ENCODE data around the gene PCNX1.
"Not testable (repeated sequence)": the region's sequence is repeated elsewhere in the genome, so short reads cannot be mapped to it uniquely, and the experiment has no call there.

The PCNX1 gene

DNA sequence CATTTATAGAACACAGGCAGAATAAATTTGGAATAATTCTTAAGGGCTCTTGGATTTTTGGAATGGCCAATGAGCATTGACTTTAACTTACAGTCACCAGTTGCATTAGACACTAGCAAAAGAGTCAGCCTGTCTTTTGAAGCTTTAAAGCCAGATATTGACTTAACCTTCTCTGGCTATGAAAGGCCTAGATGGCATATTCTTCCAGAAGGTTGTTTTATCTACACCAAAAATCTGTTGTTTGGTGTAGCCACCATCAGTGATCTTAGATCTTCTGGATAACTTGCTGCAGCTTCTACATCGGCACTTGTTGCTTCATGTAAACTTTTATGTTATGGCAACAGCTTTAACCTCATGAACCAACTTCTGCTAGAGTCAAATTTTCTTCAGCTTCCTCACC, 10.4 kb downstream of the PCNX1 start:
- DNase-seq: no peak

DNA sequence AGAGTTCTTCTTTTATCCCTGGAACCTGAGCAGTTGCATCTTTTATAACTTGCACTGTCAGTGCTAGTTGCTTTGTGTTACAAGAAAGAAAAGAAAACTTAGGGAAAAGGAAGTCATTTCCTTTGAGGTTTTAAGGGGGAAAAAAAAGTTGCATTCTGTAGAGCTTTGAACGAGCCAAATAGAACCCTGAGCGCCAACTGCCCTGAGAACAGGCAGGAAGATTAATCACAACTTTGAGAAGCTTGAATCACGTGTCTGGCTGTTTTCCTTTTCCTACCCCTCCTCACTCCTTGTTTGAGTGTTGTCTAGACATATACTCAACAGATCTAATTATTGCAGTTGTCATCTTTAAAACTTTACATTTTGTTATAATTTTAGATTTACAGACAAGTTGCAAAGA, 12.5 kb downstream of the PCNX1 start:
- DNase-seq: no peak

DNA sequence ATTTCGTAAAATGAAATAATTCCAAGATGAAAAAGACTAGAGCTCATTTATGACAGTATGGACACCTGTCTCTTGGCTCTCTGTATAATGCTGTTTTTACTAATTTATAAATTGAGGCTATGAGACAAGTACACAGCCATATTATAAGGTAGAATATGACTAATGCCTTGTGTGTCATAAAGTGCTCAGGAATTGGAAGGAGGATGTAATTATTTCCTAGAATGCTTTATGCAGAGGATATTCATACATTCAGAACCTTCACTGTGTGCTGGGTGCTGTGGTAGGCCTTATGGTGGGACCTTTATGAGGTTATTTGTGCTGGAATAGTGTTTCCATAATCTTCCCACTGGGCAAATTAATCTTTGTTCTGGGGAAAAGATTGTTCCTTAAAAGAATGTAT, 13.3 kb downstream of the PCNX1 start:
- no peak for DNase-seq

DNA sequence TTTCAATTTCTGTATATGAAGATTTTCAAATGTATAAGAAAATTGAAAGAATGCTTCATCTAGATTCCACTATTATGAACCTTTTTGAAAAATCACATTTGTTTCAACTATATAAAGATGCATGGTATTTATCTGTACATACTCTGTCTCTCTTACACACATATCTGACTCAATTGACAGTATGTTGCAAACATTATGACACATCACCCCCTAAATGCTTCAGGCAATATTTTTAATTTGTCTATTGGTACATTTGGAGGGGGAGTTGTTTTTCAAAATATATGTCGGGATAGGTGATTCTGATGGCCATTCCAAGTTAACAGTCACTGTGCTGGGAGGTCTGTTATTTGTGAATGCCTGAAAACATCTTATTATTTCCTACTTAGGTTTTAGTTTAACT, 14.4 kb downstream of the PCNX1 start:
- no peak for DNase-seq

DNA sequence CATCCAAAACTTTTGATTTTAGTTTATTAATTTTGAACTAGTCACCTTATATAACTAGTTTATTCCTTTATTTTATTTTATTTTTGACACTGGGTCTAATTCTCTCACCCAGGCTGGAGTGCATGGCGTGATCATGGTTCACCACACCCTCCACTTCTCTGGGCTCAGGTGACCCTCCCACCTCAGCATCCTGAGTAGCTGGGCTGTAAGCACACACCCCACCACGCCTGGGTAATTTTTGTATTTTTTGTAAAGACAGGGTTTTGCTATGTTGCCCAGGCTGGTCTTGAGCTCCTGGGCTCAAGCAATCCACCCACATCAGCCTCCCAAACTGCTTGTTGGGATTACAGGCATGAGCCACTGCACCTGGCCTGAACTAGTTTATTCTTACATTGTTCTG, 17.3 kb downstream of the PCNX1 start:
- no peak for DNase-seq

DNA sequence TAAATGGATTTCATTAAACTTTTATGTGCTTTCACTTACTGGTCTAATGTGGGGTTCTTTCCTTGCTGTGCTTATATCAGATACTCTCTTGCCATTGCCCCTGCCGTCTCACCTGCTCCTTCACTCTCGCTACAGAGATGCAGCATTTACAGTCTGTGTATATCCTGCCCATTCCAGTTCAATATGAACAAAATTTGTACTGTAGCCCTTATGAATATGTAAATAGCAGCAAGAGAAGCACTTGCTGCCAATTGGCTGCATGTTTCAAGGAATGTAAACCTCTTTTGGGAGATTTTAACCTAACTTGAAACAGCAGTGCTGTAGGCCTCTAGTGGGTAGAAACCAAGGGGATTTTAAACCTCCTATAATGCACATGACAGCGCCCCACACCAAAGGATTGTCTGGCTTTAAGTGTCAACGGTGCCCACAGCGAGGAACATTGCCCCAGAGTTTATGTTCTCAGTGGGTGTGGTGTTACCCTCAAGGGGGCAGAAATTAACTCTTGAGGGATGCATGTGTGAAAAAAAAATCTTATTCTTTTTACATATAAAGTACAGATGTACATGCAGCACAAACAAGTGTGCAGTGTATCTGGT, 19.1 kb downstream of the PCNX1 start:
- no peak for DNase-seq

DNA sequence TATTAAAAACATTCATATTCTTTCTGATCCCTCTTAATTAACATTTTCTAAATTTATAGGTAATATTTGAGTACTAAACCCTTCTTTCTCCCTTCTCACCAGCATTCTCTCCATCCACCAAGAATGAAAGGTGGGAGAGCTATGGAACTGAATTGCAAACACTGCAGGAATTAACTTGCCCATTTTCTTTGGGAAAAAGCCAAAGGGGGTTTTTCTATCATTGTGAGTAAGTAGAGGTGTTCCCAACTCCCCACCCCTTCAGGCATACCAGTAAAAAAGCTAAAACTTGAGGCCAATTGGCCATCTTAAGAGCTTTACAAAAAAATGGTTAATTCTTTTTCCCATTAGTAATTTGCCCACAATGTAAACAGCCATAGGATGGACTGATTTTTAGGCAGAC, 23.7 kb downstream of the PCNX1 start:
- no peak for DNase-seq

DNA sequence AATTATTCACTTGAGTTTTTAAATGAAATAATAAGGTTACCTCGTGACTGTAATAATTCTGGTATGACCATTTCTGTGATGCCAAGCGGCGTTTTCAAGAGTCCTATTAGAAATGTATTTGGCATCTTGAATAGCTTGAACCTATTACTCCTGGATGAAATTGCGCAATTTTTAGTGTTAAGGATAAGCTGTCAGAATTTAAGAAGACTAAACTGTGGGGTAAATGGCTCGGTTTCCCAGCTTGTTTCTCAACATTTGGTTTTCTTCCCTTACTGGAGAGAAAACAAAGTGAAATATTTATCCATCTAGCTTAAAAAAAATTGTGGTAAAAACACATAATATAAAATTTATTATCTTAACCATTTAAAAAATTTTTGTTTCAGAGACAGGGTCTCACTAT, 26.8 kb downstream of the PCNX1 start:
- no peak for DNase-seq

DNA sequence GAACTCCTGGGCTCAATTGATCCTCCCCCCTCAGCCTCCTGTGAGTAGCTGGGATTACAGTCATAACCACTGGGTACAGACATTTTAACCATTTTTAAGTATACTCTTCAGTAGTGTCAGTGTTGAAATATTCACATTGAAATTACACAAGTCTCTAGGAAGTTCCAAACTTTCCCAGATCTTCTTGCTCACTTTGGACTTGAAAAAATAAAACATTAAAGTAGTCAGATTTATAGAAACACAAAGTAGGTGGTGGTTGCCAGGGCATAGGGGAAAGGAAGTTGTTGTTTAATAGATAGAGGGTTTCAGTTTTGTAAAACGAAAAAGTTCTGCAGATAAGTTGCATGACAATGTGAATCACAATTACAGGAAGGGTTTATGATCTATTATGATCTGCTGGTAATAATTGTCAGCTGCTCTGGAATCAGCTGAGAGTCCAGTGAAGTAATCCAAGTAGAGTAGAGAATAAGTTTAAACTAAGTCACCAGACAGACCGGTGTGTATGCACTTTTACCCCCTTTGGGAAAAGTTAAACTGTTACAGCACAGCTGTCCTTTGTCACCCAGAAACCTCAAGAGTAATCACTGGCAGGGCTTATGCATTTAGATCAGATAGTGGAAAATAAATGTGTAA, 27.4 kb downstream of the PCNX1 start:
- DNase-seq: no peak

DNA sequence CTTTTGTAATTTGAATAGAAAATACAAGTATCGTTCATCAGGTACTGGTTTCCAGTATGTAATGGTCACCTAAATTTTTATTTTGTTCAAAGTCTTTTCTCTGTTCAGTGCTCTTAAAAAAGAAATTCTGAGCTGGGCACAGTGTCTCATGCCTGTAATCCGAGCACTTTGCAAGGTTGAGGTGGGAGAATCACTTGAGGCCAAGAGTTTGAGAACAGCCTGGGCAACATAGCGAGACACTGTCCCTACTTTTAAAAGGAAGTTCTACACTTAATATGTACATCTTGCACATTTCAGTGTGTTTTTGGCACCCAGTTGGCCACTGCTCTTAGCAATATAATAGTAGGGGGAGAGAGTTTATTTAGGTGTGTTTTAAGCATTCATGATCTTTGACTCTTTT, 27.9 kb downstream of the PCNX1 start:
- DNase-seq: no peak

DNA sequence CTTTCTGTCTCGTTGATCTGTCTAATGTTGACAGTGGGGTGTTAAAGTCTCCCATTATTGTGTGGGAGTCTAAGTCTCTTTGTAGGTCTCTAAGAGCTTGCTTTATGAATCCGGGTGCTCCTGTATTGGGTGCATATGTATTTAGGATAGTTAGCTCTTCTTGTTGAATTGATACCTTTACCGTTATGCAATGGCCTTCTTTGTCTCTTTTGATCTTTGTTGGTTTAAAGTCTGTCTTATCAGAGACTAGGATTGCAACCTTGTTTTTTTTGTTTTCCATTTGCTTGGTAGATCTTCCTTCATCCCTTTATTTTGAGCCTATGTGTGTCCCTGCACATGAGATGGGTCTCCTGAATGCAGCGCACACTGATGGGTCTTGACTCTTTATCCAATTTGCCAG, 32.4 kb downstream of the PCNX1 start:
- DNase-seq: not testable (repeated sequence)

DNA sequence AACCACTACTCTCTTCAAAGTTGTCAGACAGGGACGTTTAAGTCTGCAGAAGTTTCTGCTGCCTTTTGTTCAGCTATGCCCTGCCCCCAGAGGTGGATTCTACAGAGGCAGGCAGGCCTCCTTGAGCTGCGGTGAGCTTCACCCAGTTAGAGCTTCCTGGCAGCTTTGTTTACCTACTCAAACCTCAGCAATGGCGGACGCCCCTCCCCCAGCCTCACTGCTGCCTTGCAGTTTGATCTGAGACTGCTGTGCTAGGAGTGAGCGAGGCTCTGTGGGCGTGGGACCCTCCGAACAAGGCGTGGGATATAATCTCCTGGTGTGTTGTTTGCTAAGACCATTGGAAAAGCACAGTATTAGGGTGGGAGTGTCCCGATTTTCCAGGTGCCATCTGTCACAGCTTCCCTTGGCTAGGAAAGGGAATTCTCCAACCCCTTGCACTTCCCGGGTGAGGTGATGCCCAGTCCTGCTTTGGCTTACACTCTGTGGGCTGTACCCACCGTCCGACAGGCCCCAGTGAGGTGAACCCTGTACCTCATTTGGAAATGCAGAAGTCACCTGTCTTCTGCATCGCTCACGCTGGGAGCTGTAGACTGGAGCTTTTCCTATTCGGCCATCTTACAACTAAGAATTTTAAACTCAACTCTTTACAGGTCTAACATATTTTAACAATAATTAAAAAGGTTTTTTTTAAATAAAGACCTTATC, 34.5 kb downstream of the PCNX1 start:
- not testable (repeated sequence) for DNase-seq

DNA sequence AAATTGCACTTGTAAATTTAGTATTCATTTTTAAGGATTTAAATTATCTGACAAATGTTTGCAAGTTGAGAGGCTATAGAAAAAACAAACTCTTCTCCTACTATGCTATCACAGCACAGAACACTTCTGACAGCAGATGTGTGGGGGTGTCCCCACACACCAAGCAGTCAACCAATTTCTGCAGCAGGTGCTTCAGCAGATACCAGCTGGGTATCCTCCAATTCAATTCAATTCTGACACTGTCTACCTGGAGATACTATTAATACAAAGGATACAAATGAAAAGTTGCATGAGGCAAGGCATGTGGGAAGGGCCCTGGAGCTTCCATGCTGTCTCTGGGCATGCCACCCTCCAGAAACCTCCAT, 35.1 kb downstream of the PCNX1 start:
- DNase-seq: no peak

DNA sequence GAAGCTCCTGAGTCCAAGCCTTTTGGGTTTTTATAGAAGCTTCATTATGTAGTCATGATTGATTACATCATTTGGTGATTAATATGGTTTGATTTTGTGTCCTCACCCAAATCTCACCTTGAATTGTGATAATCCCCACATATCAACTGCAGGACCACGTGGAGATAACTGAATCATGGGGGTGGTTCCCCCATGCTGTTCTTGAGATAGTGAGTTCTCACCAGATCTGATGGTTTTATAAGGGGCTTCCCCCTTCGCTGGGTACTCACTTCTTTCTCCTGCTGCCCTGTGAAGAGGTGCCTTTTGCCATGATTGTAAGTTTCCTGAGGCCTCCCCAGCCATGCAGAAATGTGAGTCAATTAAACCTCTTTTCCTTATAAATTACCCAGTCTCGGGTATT, 35.5 kb downstream of the PCNX1 start:
- DNase-seq: not testable (repeated sequence)

DNA sequence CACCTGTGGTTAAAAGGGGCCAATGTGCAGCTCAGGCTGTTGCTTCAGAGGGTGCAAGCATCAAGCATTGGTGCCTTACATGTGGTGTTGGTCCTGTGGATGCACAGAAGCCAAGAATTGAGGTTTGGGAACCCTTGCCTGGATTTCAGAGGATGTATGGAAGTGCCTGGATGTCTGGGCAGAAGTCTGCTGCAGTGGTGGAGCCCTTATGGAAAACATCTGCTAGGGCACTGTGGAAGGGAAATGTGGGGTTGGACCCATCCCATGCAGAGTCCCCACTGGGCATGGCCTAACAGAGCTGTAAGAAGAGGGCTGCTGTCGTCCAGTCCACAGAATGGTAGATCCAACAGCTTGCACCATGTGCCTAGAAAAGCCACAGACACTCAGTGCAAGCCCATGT, 36.6 kb downstream of the PCNX1 start:
- no peak for DNase-seq

DNA sequence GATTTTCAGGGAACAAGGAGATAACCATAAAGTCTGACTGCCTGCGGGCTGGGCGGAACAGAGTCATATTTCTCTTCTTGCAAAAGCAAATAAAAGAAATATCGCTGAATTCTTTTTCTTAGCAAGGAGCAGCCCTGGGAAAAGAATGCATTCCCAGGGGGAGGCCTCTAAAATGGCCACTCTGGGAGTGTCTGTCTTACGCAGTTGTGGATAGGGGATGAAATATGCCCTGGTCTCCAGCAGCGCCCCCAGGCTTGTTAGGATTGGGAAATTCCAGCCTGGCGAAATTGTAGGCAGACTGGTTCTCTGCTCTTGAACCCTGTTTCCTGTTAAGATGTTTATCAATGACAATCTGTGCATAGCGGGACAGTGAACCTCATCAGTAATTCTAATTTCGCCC, 40.5 kb downstream of the PCNX1 start:
- no peak for DNase-seq

DNA sequence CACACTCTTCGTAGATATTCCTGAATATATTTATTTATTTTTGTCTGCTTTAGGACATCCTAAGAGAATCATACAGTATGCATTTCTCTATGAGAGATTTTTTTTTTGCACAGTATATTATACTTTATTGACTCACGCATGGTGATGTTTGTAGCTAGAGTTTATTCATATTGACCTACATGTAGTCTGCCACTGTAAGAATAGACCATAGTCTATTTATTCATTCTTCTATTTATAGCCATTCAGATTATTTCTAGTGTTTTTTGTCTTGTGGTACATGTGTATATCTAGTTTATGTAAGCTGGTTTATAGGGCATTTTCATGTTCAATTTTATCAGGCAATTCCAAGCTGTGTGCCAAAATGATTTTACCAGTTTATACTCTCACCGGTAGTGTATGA, 45.2 kb downstream of the PCNX1 start:
- DNase-seq: no peak

DNA sequence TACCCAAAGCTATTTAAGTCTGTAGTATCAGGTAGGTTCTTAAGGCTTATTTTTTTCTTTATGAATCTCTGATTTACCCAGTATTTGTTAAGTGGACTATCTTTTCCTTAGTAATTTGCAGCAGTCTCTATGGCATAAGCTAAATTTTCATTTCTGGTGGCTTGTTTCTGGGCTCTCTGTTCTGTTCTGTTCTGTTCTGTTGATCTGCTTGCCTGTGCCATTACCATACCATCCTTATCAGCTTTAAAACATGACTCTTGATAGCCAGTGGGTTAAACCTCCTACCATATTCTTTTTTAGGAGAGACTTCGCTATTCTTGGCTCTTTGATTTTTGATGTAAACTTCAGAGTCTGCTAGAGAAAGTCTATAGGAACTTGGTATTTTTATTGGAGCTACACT, 46.8 kb downstream of the PCNX1 start:
- no peak for DNase-seq

DNA sequence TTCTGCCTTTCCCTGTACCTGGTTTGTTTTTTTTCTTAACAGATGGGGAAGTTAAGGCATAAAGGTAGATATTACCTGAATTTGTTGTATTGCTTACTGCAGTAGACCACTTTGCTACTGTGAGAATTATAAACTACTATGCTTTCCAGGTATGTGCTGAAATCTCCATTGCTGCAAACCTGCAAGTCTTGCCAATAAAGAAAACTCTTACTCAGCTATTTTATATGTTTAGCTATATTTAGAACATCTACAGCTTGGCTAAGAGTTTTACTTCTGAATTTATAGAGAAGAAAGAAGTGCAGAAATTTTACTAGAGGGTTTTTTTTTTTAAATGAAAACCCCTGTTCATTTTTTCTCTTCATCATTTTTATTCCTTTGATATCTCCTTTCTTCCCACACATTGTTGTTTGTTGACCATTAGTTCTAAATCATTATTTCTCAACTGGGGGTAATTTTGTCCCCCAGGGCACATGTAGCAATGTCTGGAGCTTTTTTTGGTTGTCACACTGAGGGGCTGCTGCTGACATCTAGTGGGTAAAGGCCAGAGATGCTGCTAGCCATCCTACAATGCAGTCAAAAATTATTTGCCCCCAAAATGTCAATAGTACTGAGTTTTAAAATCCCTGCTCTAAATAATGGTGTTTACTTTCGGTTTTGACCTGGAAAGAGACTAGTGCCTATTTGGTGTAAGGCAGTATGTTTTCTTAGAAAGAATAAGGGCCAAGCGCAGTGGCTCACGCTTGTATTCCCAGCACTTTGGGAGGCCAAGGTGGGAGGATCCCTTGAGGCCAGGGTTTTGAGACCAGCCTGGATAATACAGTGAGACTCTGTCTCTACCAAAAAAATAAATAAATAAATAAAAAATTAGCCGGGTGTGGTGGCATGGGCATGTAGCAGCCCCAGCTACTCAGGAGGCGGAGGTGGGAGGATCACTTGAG, 48.6 kb downstream of the PCNX1 start:
- peak; percentile 13 for DNase-seq

DNA sequence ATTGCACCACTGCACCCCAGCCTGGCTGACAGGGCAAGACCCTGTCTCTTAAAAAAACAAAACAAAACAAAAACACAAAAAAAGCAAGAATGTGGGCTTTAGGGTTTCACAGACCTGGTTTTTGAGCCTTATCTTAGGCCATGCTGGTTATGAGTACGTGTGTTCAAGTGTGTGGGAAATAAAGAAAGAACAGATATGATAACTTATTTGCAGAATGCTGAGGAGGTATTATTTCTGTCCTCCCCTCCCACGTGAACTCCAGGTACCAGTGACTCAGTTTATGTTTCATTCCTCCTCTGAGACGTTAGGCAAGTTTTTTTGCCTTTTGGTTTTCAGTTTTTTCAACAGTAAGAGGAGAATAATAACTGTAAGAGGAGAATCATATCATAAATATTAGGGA, 49.3 kb downstream of the PCNX1 start:
- no peak for DNase-seq

DNA sequence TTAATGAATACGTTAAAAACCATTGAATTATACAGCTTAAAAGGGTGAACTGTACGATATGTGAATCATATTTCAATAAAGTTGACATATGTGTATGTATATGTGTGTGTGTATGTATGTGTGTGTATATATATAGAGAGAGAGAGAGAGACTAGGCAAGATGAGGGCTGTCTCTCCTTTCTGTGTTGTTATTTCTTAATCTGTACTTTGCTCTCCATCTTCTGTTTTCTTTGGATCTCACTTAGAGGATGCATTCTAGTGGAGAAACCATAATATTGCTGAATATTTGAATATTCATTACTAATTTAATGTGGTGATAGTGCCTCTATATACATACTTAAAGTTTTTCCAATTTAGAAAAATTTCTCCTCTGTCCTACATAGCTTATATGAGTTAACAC, 50.5 kb downstream of the PCNX1 start:
- no peak for DNase-seq

DNA sequence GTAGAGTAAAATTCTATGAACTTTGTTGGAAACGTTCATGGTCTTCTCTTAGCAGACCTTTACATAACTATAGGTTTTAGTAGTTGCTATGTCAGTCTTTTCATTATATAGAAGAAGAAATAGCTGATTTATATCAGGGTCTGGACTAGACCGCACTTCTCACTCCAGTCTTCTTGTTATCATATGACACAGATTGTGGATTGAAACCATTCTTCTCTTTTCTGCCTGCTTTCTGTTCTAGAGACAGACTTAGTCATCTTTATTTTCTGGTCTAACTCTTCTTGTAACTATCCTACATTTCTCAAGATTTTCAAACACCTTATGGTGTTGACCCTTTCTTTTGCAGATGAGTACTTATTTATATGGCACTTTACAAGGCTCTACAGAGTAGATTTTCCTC, 55.7 kb downstream of the PCNX1 start:
- no peak for DNase-seq

DNA sequence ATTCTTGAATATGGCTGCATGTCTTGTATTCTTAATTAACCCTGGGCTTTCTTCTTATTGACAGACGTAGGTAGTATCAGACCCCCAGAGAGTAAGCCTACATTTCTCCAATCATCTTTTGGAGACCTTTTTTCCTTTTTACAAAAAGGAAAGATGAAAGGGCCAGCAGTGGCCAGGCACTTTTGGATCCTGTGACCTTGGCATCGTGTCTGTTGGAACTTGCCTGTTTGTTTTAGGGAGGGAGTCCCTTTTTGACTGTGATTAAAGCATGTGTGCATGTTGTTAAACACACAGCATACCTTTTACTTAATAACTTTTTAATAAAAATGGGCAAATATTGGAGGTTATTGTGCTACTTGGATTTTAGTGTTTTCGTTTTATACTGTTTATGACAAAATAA, 57.2 kb downstream of the PCNX1 start:
- DNase-seq: no peak

DNA sequence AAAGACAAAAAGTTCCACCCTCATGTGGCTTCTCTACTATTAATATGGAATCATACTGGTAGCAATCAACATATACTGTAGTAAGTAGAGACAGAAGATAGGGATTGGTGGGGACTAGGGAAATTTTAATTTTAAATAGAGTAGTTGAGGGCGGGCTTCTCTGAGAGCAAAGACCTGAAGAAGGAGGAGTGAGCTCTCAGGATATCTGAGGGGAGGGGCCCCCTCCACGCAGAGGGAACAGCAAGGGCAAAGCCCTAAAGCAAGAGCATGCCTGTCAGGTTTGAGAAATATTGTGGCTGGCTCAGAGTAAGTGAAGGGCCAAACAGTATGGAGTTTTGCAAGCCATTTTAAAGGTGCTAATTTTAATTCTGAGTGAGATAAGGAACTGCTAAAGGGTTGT, 64.3 kb downstream of the PCNX1 start:
- DNase-seq: no peak
